Brain microvascular endothelial cell (primary cell): ENCODE results near the gene KLLN.
"Not testable (repeated sequence)": the region's sequence is repeated elsewhere in the genome, so short reads cannot be mapped to it uniquely, and the experiment has no call there.

Experiments
- DNase-seq: peaks from one replicate; pipeline ENCODE4 v3.0.0-alpha.2; 2020
- H3K27ac ChIP-seq: fragments of 250-450 bp; sonication (Bioruptor Pico); 2 replicates; pipeline ENCODE4 v1.5.1; 2020; ENCODE audit warnings: mild to moderate bottlenecking, moderate library complexity
- H3K27me3 ChIP-seq: fragments of 250-450 bp; sonication (Bioruptor Pico); replicated peaks from 2 replicates; pipeline ENCODE4 v1.5.1; 2020; ENCODE audit warnings: mild to moderate bottlenecking
- H3K36me3 ChIP-seq: fragments of 250-450 bp; sonication (Bioruptor Pico); replicated peaks from 2 replicates; pipeline ENCODE4 v1.5.1; 2020; ENCODE audit warnings: mild to moderate bottlenecking
- H3K4me3 ChIP-seq: 2 replicates; pipeline ENCODE4 v1.5.1; 2011; ENCODE audit warnings: low read depth, mild to moderate bottlenecking, control low read depth, low read length, moderate library complexity
- in situ Hi-C: cut with HindIII; loops from 2 replicates; pipeline ENCODE4 v1.10.0; 2017; ENCODE audit warnings: low sequenced_read_pairs, low pct_ligation_motif_present
- TF ChIP-seq, protein P1 (sequence below): IDR thresholded peaks from 2 replicates; pipeline ENCODE4 v1.5.1; 2011; ENCODE audit warnings: low read depth, mild to moderate bottlenecking, moderate library complexity, low read length, control low read depth, inconsistent platforms; ENCODE audit errors: missing control alignments

Gene KLLN

DNA sequence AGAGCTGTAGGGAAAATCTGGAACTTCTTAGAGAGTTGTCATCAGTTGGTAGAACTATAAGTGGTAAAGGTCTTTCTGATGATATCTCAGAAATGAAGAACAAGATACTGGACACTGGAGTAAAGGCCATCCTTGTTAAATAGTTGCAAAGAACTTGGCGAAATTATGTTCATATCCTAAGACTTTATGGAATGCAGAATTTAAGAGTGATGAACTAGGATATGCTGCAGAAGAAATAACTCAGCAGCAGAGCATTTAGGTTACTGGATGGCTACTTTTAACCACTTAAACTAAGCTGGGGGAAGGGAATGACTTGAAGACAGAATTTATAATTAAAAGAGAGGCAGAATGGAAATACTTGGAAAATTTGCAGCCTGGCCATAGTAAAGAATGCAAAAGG is 23.8 kb upstream of the KLLN start:
- Histone ChIP-seq H3K27me3 (no peaks in the 10 kb centered on the region), H3K36me3 (peaks cover 3% of the 10 kb centered on the region), H3K4me3 (no peak overlapping the region), H3K27ac (no peak overlapping the region)
- no peak for DNase-seq
- TF ChIP-seq, protein P1, sequence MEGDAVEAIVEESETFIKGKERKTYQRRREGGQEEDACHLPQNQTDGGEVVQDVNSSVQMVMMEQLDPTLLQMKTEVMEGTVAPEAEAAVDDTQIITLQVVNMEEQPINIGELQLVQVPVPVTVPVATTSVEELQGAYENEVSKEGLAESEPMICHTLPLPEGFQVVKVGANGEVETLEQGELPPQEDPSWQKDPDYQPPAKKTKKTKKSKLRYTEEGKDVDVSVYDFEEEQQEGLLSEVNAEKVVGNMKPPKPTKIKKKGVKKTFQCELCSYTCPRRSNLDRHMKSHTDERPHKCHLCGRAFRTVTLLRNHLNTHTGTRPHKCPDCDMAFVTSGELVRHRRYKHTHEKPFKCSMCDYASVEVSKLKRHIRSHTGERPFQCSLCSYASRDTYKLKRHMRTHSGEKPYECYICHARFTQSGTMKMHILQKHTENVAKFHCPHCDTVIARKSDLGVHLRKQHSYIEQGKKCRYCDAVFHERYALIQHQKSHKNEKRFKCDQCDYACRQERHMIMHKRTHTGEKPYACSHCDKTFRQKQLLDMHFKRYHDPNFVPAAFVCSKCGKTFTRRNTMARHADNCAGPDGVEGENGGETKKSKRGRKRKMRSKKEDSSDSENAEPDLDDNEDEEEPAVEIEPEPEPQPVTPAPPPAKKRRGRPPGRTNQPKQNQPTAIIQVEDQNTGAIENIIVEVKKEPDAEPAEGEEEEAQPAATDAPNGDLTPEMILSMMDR: no peak
- in situ Hi-C loops: no loop called here

DNA sequence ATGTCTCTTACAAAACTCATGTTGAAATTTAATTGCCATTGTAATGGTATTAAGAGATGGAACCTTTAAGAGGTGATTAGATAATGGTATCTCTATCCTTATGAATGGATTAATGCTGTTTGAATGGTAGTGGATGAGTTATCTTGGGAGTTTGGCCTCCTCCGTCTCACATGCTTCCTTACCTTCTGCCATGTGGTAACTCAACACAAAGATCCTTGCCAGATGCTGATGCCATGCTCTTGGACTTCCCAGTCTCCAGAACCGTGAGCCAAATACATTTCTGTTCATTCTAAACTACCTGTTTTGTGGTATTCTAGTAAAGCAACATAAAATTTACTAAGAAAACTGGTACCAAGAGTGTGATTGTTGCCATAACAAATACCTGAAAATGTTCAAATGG is 23.3 kb upstream of the KLLN start:
- TF ChIP-seq, protein P1: no peak
- H3K36me3 ChIP-seq: peaks cover 3% of the 10 kb centered on the region
- no peaks in the 10 kb centered on the region for H3K27me3 ChIP-seq
- no peak overlapping the region for H3K27ac ChIP-seq
- DNase-seq: no peak
- no peak overlapping the region for H3K4me3 ChIP-seq
- in situ Hi-C loops: no loop called here

DNA sequence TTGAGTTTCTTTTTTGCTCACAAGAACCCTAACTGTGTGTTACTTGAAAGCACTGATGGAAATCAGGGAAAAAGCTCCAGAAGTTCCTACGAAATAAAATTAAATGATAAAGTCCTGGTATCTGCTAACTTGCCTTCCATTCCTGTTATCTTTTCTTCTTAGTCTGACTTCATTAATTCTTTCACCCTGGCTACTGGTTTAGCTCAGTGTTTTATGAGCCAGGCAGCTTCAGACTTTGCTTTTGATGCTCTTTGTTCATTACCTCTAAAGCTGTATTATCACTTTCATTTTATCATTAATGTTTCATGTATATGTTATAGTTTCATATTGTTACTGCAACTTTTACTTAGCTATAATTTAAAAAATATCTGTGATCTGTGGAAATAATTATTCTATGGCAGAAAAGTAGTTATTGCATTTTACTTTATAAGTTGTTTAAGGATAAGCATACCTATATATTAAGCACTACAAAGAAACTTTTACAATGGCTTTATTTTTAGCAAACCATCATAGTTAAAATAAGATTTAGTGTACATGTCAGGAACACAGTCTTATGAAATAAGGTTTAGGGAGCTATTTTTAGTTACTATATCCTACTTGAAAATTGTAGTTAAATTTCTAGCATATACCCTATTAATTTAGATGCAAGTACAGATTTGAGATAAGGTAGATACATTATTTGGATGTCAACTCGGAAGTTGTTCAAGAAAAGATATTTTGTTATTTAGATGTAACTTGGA is 19.4 kb upstream of the KLLN start:
- TF ChIP-seq, protein P1: no peak
- Histone ChIP-seq H3K27ac (no peak overlapping the region), H3K27me3 (no peaks in the 10 kb centered on the region), H3K36me3 (peaks cover 5% of the 10 kb centered on the region), H3K4me3 (no peak overlapping the region)
- no peak for DNase-seq
- in situ Hi-C loops: no loop called here

DNA sequence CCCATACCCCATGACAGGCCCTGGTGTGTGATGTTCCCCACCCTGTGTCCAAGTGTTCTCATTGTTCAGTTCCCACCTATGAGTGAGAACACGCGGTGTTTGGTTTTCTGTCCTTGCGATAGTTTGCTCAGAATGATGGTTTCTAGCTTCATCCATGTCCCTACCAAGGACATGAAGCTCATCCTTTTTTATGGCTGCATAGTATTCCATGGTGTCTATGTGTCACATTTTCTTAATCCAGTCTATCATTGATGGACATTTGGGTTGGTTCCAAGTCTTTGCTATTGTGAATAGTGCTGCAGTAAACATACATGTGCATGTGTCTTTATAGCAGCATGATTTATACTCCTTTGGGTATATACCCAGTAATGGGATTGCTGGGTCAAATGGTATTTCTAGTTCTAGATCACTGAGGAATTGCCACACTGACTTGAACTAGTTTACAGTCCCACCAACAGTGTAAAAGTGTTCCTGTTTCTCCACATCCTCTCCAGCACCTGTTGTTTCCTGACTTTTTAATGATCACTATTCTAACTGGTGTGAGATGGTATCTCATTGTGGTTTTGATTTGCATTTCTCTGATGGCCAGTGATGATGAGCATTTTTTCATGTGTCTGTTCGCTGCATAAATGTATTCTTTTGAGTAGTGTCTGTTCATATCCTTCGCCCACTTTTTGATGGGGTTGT is 18.2 kb upstream of the KLLN start:
- DNase-seq, in situ Hi-C loops, H3K36me3 ChIP-seq, H3K27ac ChIP-seq, H3K4me3 ChIP-seq, H3K27me3 ChIP-seq: not testable (repeated sequence)

DNA sequence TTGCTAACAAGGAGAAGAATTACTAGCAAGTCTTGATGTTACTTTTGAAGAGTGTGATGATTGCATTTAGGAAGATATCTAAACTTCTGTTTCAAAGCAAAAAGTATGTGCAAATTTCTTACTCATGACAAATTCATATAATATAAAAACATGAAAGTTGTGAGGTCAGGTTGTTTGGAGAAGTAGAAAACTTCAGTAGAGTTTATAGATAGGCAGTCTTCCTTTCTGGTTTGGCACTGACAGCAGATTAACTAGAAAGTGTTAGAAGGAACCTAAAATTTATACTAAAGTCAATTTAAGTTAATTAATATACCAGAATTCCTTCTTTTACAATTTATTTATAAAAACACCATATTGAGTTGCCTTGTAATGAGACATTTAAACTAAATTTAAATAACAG is 17.0 kb upstream of the KLLN start:
- H3K27me3 ChIP-seq: no peaks in the 10 kb centered on the region
- H3K4me3 ChIP-seq: no peak overlapping the region
- H3K27ac ChIP-seq: no peak overlapping the region
- peaks cover 2% of the 10 kb centered on the region for H3K36me3 ChIP-seq
- DNase-seq: no peak
- in situ Hi-C loops: no loop called here
- TF ChIP-seq, protein P1: no peak

DNA sequence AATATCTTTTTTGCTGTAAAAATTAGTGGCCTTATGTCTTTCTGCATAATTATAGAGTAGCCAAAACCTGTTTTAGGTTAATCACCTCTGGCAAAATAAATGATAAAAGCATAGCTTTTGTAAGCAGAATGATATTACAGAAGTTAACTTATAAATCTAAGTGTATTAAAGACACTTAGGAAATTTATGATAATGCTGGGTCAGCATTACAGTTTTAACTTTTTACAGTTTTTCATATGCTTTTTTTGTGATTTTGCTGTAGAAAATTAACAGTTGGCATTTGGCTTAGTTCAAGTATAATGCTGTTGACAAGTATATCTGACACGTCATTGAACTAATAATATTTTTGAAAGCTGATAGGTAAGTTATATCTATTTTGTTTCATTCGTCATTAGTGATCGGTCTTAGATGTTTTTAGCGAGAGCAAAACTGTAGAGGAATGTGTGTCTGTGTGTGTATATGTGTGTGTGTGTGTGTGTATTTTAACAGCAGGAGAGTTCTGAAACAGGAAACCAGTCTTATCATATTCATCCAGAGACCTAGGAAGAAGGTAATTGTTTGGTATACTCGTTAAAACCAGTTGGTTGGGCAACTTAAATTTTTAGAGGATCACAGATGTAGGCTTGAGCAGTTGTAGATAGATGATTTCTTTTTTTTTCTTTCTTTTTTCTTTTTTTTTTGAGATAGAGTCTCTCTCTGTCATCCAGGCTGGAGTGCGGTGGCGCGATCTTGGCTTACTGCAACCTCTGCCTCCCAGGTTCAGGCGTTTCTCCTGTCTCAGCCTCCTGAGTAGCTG is 15.5 kb upstream of the KLLN start:
- DNase-seq: peak; percentile 54
- in situ Hi-C loops: no loop called here
- TF ChIP-seq, protein P1: no peak
- no peaks in the 10 kb centered on the region for H3K27me3 ChIP-seq
- H3K27ac ChIP-seq: no peak overlapping the region
- H3K4me3 ChIP-seq: no peak overlapping the region
- H3K36me3 ChIP-seq: peaks cover 2% of the 10 kb centered on the region
